Astrocyte of the spinal cord (primary cell): Measurements from ENCODE around the gene TRHDE.

ENCODE experiments used
- DNase-seq: peaks from one replicate; pipeline ENCODE4 v3.0.0; 2011; ENCODE audit warnings: low read depth, low spot score
- H3K4me3 ChIP-seq: 2 replicates; pipeline ENCODE4 v1.5.1; 2011; ENCODE audit warnings: low read depth, mild to moderate bottlenecking, low read length, moderate library complexity
- CTCF ChIP-seq: IDR thresholded peaks from 2 replicates; pipeline ENCODE4 v1.5.1; 2012; ENCODE audit warnings: low read depth, mild to moderate bottlenecking, low read length, inconsistent platforms
- in situ Hi-C: cut with HindIII; loops from 2 replicates; pipeline ENCODE4 v1.10.0; 2017; ENCODE audit warnings: low sequenced_read_pairs

TRHDE gene

GRCh38 chr12:72467985-72468384 is 195.8 kb downstream of the TRHDE start:
- TF ChIP-seq CTCF = no peak
- no peak for DNase-seq
- no peak overlapping the region for H3K4me3 ChIP-seq
- in situ Hi-C loops = no loop called here

- no peak for TF ChIP-seq CTCF
- DNase-seq = no peak
Observed at GRCh38 chr12:72468505-72468904, 196.3 kb downstream of the TRHDE start.

GRCh38 chr12:72471806-72472205 is 199.6 kb downstream of the TRHDE start:
- no peak for DNase-seq
- in situ Hi-C loops = no loop called here
- no peak for TF ChIP-seq CTCF

More at GRCh38 chr12:72468505-72468904, 196.3 kb downstream of the TRHDE start:
- no peak overlapping the region for H3K4me3 ChIP-seq
- in situ Hi-C loops = no loop called here

DNA sequence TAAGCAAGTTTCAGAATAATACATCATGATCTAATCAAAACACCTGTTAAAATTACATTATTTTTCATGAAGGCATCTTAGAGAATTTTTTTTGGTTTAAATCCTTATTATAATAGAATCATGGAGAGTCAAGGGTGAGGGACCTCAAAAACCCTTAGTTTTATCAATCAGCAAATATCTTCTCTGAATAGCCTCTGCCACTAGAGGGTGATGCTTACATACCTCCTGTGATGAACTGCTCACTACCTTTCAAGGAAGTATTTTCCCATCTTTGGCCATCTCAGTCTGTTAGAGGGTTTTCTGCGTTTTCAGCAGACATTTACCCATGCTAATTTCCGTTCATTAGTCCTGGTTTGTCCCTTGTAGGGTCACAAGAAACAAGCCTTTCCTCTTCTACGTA is 200.2 kb downstream of the TRHDE start:
- in situ Hi-C loops = no loop called here
- no peak for DNase-seq
- no peak for TF ChIP-seq CTCF

More at GRCh38 chr12:72471806-72472205, 199.6 kb downstream of the TRHDE start:
- no peak overlapping the region for H3K4me3 ChIP-seq

GRCh38 chr12:72476301-72476700 is 204.1 kb downstream of the TRHDE start:
- H3K4me3 ChIP-seq = no peak overlapping the region
- no peak for DNase-seq
- in situ Hi-C loops = no loop called here
- TF ChIP-seq CTCF = no peak

More for the DNA sequence above, 200.2 kb downstream of the TRHDE start:
- H3K4me3 ChIP-seq = no peak overlapping the region

DNA sequence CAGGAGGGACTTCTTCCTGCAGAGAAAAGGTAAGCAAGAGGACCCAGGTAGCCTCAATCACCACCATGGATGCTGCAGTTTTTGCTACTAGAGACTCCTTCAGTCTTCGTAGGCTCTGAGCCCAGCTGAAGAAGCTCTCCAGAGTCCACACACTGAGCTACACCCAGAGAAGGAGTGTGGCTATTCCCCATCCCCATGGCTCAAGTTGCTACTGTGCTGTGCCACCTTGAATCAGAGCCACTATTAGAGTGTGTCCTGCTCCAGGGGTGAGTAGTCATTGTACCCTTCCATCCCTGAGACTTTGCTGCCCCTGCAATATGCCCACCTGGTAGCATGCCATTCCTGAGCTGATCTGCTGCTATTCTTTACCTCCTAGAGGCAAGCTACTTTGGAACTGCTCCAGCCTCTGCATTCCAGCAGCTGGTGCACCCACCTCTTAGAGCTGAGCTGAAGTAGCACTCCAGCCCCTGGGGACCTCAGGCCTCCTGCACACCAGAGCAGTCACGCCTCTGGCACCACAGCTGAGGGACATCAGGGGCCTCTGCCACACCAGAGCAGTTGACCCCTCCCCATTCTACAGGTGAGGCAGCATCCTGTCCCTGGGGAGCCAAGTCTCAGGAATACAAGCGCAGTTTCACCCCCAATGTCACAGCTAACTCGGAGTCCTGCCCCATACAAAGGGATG is 213.0 kb downstream of the TRHDE start:
- DNase-seq = no peak
- in situ Hi-C loops = no loop called here
- no peak for TF ChIP-seq CTCF
- no peak overlapping the region for H3K4me3 ChIP-seq
